GM12864 (cell line): ENCODE measurements around the gene SUPT3H.

Source experiments
- DNase-seq: peaks from one replicate; pipeline ENCODE4 v3.0.0-alpha.2; 2011; ENCODE audit warnings: low read depth
- H3K4me3 ChIP-seq: 2 replicates; pipeline ENCODE4 v1.5.1; 2011; ENCODE audit warnings: mild to moderate bottlenecking, low read depth, low read length, control low read depth
- TF ChIP-seq, protein P1 (sequence below): IDR thresholded peaks from 2 replicates; pipeline ENCODE4 v1.5.1; 2011; ENCODE audit warnings: low read depth, mild to moderate bottlenecking, moderate library complexity, low read length, control low read depth, inconsistent platforms; ENCODE audit errors: missing control alignments

The SUPT3H gene

DNA sequence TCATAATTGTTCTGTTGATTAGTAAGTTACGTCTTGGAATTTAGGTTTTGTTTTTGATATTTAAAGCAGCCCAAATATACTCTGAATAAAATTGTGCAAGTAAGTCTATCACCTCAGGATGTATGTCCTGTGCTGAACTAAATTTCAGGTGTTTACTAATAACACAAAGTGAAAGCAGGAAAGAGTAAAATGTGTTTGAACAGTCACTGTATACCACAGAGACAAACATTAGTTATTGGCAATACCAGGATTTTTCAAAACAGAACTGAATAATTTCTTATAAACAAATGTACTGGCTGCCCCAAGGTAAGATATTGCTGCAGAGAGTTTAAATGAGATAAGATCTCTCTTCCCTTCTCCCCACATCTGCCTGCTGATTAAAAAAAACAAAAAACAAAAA is 454.3 kb downstream of the SUPT3H start:
- TF ChIP-seq, protein P1, sequence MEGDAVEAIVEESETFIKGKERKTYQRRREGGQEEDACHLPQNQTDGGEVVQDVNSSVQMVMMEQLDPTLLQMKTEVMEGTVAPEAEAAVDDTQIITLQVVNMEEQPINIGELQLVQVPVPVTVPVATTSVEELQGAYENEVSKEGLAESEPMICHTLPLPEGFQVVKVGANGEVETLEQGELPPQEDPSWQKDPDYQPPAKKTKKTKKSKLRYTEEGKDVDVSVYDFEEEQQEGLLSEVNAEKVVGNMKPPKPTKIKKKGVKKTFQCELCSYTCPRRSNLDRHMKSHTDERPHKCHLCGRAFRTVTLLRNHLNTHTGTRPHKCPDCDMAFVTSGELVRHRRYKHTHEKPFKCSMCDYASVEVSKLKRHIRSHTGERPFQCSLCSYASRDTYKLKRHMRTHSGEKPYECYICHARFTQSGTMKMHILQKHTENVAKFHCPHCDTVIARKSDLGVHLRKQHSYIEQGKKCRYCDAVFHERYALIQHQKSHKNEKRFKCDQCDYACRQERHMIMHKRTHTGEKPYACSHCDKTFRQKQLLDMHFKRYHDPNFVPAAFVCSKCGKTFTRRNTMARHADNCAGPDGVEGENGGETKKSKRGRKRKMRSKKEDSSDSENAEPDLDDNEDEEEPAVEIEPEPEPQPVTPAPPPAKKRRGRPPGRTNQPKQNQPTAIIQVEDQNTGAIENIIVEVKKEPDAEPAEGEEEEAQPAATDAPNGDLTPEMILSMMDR, result no peak
- no peak overlapping the region for H3K4me3 ChIP-seq
- no peak for DNase-seq

DNA sequence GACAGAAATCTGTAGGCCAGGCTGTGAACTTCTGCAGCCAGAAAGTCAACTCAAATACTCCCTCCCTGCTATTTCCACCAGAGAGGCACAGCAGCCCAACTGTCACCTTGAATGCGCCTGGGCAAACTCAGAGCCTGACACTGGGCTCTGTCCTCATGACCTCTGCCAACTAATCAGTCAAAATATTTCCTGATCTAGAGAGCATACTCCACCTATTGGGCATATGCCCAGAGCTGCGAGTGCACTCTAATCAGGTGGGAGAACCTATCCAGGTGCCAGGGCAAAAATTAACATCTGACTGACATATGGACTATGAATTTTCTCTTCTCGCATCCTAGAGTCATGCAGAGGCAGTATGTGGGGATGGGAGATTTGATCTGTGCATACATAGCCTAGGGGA is 455.9 kb downstream of the SUPT3H start:
- TF ChIP-seq, protein P1, result no peak
- DNase-seq, result no peak
- H3K4me3 ChIP-seq, result no peak overlapping the region

DNA sequence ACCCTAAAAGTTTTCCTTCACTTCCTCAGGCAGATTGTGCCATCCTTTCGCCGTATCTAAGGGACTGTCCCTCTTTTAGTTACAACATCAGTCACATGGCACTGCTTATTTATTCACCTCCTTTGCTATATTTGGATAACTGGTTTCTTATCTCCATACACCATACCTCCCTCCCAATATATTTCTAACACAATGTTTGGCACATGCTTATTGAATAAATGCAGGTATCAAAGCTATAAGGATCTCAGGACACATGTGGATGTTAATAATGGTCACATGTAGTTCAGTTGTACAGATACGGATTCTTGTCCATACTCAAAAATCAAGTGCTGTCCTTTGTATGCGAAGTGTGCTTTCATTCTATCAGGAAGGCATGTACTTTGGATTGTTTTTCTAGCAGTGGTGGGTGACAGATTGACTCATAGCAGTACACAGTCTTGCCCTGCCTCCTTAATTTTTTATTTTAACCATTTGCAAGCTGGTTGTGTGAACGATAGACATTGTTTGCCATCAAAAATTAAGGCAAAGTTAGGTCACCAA is 456.7 kb downstream of the SUPT3H start:
- no peak for DNase-seq
- TF ChIP-seq, protein P1, result no peak
- no peak overlapping the region for H3K4me3 ChIP-seq

DNA sequence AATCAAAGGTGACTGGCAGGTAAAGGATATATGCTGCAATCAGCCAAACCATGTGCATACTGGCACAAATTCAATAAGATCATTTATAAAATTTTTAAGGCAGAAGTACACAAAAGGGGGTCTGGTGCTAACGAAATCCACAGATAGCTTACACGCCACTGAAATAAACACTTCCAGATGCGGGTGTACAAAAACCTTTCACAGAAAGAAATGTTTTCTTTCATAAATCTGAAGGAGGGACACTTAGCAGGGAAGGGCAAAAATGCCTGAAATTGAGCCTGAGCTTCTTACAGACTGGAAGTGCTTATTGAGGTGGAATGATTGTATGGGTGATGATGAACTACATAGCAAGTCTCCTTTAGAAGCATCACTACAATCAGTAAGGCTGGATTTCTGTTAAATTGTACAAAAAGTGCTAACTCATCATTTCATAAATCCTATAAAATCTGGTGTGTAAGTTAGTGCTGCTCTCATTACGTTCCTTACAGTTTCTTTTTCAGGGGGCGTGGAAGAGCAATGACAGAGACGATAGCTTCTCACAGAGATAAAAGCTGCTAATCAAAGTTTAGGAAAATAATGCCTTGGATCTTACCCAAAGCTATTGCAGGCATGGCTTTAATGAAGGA is 458.9 kb downstream of the SUPT3H start:
- DNase-seq, result no peak
- H3K4me3 ChIP-seq, result no peak overlapping the region
- TF ChIP-seq, protein P1, result no peak

DNA sequence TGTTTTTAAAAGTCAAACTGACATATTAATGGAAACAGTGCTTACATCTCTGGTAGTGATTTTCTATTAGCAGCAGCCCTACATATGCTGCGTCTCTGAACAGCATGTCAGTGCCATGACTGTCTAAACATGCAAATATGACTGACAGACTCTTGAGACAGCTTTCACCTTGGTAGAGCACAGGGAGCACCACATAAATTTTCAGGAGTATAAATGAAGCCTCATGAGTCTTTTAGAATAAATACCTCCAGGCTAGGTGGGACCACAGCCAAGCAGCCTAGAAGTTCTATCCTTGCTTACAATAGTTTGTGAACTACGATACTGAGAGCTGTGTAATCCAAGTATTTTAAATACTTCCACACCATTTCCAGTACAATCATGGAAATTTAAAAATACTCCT is 460.3 kb downstream of the SUPT3H start:
- TF ChIP-seq, protein P1, result no peak
- no peak for DNase-seq

DNA sequence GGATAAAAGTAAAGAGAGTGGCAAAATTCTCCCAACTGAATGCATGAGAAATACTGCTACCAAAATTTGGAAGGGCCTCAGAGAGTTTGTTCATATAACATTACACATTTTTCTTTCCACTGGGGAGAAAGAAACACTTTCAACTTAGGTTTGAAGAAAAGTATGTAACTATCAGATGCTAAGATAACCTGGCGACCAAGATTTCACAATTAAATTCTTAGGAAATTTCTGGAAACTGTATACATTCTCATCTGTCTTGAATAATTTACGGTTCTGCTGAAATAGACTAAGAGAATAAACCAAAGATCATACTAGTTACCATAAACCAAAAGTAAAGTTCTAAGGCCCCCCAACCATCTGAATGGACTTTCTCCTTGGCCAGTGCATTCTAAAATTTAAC is 462.6 kb downstream of the SUPT3H start:
- no peak for DNase-seq
- TF ChIP-seq, protein P1, result no peak
- H3K4me3 ChIP-seq, result no peak overlapping the region

More for the DNA sequence above, 460.3 kb downstream of the SUPT3H start:
- no peak overlapping the region for H3K4me3 ChIP-seq

DNA sequence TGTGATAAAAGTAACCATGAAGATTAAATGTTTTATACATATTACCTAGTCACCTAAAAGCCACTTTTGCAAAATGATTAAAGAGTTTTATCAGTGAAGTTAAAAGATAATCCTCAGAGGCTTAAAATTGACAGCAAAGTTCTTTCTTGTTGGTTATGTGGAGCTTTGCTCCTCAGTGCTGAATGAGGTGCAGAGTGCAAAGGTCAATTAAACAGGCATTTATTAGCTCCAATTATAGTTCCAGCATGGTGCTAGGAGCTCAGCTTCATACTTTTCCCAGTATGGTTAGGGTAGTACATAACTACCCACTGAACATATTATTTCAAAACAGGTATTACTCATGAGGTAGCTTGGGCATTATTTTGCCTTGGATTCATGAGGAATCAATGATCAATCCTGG is 463.6 kb downstream of the SUPT3H start:
- H3K4me3 ChIP-seq, result no peak overlapping the region
- TF ChIP-seq, protein P1, result no peak
- DNase-seq, result no peak
